GM18508 (cell line): Measurements from ENCODE around the gene FLT3LG.
"Not testable (repeated sequence)": the region's sequence is repeated elsewhere in the genome, so short reads cannot be mapped to it uniquely, and the experiment has no call there.

Source experiments
- ATAC-seq: cut with Tn5 transposase; IDR thresholded peaks from one replicate; pipeline ENCODE4 v1.9.1; 2021; ENCODE audit warnings: moderate number of reproducible peaks; ENCODE audit not compliant: insufficient read depth, unreplicated experiment

The FLT3LG gene

GRCh38 chr19:49440439-49441209, 33.4 kb upstream of the FLT3LG start:
- no peak for ATAC-seq

GRCh38 chr19:49441210-49441959, 32.6 kb upstream of the FLT3LG start, which contains the start of gene SLC17A7:
Gene SLC17A7, minus strand, starts transcription at chr19:49441527. Its CDS starts 148 bp downstream, at chr19:49441379.
- no peak for ATAC-seq

DNA sequence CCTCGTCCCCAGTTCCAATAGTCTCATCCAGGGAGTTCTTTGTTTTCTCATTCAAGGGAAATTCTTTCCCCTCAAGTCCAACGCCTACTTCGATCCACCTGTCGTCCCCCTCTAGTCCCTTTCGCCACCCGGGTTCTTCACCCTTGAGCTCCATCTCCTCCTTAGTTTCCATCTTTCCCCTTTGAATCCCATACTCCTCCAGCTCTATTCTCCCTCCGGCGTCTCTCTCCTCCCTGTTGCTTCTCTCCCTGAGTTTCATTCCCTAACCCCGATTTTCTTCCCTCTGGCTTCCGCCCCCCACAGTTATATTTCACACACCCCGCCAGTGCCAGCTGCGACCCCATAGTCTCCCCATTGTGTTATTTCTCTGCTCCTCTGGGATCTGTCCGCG, 32.1 kb upstream of the FLT3LG start:
- ATAC-seq = no peak

DNA sequence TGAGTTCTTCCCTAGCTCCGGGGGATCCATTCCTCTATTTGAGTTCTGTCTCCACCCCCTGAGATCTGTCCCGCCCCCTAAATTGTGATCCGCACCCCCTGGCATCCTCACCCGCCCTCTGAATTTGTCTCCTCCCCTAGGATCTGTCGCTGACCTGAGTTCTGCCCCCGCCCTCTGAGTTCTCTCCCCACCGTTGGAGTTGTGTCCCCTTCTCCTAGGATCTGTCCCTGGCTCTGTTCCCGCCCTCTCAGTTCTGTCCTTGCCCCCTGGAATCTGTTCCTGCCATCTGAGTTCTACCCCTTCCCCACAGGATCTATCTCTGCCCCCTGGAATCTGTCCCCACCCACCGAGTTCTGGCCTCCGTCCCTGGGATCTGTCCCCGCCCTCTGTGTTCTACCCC, 31.7 kb upstream of the FLT3LG start:
- ATAC-seq = no peak

- no peak for ATAC-seq
Observed at GRCh38 chr19:49442771-49443365, 31.1 kb upstream of the FLT3LG start.

- ATAC-seq = peak; percentile 51
Observed at GRCh38 chr19:49443366-49444099, 30.5 kb upstream of the FLT3LG start.

DNA sequence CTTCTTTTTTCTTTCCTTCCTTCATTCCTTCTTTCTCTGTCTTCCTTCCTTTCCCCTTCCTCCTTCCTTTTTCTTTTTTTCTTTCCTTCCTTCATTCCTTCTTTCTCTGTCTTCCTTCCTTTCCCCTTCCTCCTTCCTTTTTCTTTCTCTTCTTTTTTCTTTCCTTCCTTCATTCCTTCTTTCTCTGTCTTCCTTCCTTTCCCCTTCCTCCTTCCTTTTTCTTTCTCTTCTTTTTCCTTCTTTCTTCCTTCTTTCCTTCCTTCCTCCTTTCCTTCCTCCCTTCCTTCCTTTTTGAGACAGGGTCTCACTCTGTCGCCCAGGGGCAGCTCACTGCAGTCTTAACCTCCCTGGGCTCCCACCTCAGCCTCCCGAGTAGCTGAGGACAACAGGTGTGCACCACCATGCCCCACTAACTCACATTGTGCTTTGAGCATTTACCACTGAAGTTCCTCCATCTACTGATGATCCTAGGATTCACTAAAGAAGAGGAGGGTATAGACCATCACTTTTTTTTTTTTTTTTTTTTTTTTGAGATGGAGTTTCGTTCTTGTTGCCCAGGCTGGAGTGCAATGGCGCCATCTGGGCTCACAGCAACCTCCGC, 29.8 kb upstream of the FLT3LG start:
- ATAC-seq = not testable (repeated sequence)

DNA sequence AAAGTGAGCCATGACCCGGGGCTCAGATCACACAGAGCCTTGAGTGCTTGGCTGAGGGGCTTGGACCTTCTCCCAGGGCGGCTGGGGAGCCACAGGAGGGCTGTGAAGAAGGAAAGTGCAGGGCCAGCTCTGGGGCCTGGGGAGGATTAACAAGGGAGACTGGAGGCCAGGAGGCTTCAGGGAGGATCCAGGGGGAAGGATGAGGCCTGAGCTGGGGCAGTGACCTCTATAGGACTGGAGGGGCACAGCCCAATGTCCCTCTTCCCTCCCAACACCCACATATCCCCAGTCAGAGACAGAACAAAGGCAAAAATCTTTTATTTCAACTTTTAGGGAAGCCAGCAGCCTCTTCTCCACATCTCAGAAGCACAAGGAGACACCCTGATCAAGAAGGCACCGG, 28.0 kb upstream of the FLT3LG start:
- no peak for ATAC-seq

- ATAC-seq = no peak
Observed at GRCh38 chr19:49447485-49448431, 26.3 kb upstream of the FLT3LG start.

GRCh38 chr19:49448432-49448786, 25.6 kb upstream of the FLT3LG start:
- no peak for ATAC-seq

GRCh38 chr19:49450405-49450804, 23.6 kb upstream of the FLT3LG start:
- no peak for ATAC-seq

- no peak for ATAC-seq
Observed at GRCh38 chr19:49451430-49452181, 22.4 kb upstream of the FLT3LG start, which contains the start of gene PIH1D1. Gene PIH1D1, minus strand, starts transcription at chr19:49451814. Its CDS starts 240 bp downstream, at chr19:49451574.

- ATAC-seq = peak; percentile 45
Observed at GRCh38 chr19:49453013-49453756, 20.8 kb upstream of the FLT3LG start, which contains the start of gene ALDH16A1. Gene ALDH16A1, plus strand, starts transcription at chr19:49453225. Its CDS starts 107 bp downstream, at chr19:49453332.

- no peak for ATAC-seq
Observed at GRCh38 chr19:49453757-49454240, 20.2 kb upstream of the FLT3LG start.

DNA sequence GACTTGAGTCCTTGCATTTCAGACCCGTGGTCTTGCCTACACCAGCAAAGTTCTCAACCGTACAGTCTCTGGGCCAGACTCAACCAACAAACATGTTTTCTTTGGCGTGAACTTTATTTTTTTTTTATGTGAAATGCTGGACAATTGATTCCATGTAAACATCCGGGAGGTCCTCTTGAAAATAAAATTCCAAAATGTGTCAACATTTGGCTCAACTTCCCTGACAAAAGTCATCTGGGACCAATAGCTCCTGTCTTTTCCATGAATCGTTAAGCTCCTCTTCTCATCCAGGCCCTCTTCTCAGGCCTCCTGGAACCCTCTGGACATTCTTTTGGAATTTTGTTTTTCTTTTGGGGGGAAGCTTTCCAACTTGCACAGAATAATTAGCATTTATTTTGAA, 18.2 kb upstream of the FLT3LG start:
- no peak for ATAC-seq

DNA sequence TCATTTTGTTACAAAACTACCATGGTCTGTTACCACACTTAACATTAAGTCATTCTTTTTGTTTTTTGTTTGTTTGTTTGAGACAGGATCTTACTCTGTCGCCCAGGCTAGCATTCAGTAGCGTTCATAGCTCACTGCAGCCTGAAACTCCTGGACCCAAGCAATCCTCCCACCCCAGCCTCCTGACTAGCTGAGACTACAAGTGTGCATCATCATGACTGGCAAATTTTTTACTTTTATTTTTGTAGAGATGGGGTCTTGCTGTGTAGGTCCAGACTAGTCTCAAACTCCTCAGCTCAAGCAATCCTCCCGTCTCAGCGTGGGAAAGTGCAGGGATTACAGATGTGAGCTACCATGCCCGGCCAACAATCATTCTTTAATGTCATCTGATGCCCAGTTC, 17.7 kb upstream of the FLT3LG start:
- no peak for ATAC-seq

DNA sequence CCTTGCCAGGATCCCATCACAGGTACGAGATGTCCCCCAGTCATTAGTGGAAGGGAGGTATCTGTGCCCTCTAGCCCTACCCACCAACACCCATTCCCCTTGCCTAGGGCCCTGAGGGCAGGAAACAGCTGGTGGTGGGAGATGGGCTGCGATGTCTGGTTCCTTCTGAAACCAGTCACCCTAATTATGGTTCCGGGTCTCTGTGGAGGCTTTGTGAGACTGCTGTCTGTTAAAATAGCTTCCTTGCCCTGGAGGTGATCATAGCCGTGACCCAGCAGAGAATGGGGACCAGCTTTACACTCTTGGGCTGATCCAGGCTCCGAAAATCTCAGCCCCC, 15.5 kb upstream of the FLT3LG start:
- no peak for ATAC-seq

GRCh38 chr19:49459388-49459787, 14.6 kb upstream of the FLT3LG start:
- no peak for ATAC-seq
